Renal cortical epithelial cell (primary cell): Measurements from ENCODE around the gene AKTIP. TPM values are rescaled to one million over a fixed set of nuclear protein-coding genes. Genes with fewer than 3 reads are reported as not detected.
"Not testable (repeated sequence)": the region's sequence is repeated elsewhere in the genome, so short reads cannot be mapped to it uniquely, and the experiment has no call there.

Source experiments
- DNase-seq: peaks from one replicate; pipeline ENCODE4 v3.0.0-alpha.2; 2011; ENCODE audit warnings: low read depth
- total RNA-seq: library from RNA; depleted of rRNA; stranded (reverse); fragments of >200 nt; gene quantifications from 2 replicates; pipeline ENCODE4 v1.2.3, GENCODE V29; 2014

The AKTIP gene
- total RNA-seq, 1 donor from 2014 or later = 38.4 TPM

DNA sequence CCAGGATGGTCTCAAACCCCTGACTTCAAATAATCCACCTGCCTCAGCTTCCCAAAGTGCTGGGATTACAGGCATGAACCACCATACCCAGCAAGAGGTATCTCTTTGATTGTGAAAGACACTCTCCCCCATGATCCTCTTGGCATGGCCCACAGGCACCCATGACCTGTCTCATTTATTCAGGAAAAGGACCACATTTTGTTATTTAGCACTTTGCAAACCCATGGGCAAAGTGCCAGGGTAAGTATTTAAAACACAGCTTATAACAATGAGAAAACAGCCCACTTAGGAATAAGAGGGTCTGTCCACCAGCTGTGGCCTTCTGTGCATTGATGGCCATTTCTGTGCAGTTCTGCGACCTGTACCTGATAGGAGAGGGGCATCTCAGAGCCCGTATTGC lies 12.8 kb upstream of the AKTIP start:
- no peak for DNase-seq

DNA sequence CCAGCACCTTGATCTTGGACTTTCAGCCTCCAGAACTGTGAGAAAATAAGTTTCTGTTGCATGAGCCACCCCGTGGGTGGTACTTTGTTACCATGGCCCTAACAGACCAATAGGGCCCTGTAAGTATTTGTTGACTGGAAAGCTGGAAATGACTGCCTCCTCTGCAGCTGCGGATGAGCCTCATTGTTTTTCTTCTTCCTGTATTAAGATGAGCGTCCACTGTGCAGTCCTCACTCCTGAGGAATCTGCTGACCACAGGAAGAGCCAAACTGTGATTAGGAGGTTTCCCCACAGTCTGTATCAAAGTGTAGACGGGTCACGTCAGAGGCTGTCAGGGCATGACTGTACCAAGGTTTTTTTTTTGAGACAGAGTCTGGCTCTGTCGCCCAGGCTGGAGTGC lies 12.2 kb upstream of the AKTIP start:
- peak; percentile 25 for DNase-seq

GRCh38 chr16:53512795-53513194 lies 9.8 kb upstream of the AKTIP start:
- not testable (repeated sequence) for DNase-seq

GRCh38 chr16:53511403-53512280 lies 8.6 kb upstream of the AKTIP start:
- DNase-seq = peak; percentile 4

GRCh38 chr16:53511084-53511402 lies 8.0 kb upstream of the AKTIP start:
- no peak for DNase-seq

DNA sequence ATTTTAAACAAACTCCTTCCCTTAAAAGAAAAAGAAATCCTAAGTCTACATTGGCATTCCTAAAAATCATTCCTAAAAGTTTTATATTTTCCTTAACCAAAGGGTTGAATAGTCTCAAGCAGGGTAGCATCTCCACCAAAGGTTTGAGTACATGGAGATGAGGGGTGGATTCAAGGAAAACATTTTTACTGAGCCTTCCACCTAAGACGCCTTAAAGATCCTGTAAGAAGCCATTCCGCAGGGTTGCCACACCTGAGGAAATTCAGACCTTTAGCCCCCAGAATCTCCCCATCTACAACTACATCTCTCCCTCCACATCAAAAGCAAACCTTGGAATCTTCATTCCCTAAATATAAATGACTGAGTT lies 7.7 kb upstream of the AKTIP start:
- no peak for DNase-seq

DNA sequence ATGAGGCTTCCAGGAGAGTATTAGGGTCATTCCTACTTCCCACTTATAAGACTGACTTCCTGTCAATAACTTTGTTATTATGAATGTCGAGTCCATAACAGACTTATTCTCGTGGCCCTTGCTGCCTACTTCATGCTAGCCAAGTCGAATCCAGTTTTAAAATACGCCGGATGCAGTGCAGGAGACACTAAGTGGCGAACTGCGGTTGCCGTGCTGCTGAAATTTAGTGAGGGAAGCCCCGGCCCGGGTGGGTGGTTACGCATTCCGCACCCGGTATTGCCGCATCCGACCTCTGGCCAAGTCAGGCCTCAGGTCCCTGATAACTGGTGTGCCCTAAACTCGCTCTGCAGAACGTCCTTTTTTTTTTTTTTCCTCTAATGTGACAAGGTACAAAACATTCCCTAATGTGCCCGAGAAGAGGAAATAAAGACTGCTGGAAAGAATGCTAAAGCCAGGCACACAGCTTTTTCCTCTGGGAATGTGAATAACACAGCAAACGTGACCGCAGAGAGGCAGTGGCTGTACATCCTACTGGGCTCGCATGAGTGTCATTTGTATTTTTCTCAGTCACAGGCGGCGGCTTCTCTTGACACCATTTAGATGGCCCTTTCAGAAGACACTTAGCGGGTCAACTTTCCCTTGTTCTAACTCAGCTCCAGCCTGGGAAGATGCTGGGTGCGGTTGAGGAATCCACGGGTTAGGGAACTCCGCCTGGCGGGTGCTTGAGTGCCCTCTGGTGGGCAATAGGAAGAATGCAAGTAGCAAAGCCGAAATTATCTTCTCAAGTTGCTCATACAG lies 7.1 kb upstream of the AKTIP start:
- DNase-seq = peak; percentile 60

GRCh38 chr16:53507464-53508179 lies 4.6 kb upstream of the AKTIP start:
- no peak for DNase-seq

DNA sequence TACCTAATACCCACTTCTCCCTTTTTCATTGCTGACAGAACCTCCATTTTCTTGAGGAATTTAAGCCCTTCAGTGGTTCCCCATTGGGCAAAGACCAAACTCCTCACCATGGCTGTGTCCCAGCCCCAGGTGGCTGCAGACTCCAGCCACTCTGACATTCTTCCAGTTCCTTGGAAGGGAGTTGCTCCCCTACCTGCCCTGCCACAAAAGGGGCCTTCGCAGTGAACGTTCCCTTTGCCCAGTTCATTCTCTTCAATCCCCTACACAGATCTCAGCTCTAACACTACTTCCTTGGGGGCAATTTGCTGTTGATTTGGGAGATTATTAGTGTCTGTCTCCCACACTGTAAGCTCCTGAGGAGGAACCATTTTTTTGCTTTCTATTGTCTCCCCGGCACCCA lies 3.2 kb upstream of the AKTIP start:
- no peak for DNase-seq

- DNase-seq = peak; percentile 85
Observed at GRCh38 chr16:53504665-53505064, 1.7 kb upstream of the AKTIP start.

DNA sequence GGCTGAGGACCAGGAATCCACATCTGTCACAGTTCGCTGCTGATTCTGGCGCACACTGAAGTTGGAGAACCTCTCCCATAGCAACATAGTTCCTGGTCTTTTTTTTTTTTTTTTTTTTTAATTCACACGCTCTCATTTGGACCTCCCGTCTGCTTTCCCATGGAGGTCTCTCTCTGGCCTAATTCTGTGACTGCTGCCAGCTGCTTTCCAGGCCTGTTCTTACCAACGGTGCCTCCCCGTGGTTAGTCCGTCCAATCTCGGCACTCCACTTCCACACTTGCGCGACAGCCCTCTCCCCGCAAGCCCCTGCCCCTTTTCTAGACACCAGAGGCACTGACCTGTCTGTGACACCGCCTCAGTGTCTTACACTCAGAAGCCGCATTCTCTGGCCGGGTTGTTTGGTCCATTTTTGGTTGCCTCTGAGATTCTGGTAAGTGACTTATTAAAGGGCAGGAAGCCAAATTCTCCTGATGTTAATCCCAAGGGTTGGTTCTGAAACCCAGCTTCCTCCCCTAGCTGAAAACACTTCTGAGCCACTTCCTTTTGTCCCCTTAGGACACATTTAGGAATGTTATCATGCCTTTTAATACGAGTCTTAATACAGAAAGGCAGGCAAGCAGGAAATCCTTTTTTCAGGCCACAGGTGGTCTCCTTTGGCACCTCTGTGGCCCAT lies 1.1 kb upstream of the AKTIP start:
- peak; percentile 87 for DNase-seq

DNA sequence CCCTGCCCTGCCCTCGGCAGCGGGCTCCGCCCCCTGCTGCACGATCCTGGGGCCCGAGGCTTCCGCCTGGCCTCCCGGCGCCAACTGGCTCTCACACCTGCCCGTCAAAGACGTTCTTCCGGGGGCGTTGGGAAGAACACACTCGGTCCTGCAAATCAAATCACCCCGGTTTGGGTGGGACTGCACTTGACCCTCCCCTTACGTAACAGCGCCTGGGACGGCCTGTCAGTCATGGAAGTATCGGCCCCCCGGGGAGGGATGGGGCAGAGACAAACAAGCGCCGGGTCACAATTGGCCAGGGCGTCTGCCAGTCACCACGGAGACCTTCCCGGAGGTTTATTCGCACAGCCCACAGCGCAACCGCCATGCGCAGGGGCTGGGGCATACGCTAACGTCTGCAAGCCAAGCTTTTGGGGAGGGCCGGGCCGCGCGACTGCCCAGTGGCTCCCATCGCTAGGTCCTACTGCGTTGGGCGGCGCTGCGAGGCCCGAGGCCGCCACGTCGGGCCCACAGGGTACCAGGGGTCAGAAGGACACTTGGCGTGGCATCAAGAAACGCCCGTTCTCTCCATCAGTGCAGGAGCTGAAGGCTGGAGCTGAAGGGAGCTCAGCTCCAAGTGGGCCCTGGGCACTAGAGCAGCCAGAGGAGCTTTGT lies 388 bp upstream of the AKTIP start:
- DNase-seq = peak; percentile 100

DNA sequence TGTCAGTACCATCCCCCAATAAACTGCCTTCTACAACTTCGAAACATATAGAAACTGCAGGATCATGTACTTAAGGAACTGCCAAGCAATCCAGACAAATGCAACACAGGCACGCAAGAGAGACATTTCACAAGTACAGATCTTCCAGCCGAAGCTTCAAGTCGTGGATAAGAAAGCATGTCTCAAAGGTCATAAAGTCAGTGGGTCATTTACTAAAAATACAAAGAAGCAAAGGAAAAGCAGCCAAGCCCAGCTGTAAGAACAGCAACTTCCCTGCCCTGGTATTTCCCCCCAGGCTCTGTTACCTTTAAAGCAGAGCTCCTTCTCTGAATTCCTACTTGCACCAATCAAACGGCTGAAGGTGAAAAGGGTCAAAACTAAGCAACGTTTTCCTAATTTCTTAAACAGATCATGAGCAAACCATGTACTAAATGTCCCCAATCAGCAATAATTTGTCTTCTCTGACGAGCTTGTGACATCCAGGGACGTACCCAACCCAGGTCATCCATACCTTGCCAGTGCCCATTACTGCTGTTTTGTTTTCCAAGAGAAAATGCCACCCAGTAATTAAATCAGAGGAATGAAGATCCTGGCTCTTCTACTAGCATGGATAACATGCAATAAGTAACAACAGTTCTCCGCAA lies 1.7 kb downstream of the AKTIP start:
- DNase-seq = peak; percentile 28

DNA sequence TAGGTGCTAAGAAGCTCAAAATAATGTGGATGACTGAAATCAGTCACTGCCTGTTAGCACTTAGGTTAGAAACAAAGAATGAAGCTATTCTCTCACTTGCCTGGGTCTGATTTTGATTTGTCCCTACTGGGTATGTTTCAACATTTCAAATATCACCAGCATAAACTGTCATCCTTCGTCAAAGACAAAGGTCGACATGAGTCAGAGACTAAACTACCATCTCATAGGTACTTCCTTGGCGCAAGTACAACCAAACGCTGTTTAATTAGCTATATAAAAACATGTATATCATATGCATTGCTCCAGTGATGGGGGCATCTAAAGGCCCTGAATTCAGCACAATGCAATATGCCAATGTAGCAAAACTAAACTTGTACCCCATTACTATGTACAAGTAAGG lies 4.0 kb downstream of the AKTIP start:
- no peak for DNase-seq

DNA sequence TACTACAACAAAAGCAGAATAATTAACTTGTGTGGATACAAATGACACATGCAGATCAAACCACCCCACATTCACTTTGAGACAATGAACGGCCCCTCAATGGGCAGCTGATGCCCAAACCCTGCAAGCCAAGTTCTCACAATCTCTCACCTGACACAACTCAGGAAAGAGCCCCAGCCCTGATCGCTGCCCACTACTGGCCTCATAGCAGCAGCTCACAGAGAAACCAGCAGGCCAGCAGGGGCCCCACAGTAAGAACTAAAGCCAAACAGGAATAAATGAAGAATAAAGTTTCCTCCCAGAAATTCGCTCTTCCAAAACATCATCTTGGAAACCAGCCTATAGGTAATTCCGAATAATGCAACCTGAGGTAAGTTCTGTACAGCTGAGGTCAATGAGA lies 7.7 kb downstream of the AKTIP start:
- no peak for DNase-seq

DNA sequence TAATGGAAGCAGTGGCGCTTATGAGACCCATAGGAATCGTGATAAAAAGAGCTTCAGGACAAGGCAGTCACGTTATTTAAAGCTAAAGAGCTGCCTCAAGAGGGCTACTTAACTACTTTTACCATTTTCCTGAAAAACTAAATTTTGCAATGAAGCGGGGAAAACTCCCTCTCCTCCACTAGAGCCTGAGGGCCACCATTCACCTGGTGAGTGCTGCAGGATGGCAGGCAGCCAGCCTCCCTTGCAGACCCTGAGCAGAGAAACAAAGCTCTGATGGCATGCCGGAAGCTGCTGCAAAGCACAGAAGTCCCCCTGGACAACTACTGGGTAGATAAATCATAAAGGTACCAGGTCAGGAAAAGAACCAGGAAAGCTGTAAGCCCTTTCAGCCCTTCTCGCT lies 8.4 kb downstream of the AKTIP start:
- no peak for DNase-seq

GRCh38 chr16:53492503-53492902 lies 10.5 kb downstream of the AKTIP start:
- DNase-seq = no peak

GRCh38 chr16:53489755-53490154 lies 13.3 kb downstream of the AKTIP start:
- no peak for DNase-seq

DNA sequence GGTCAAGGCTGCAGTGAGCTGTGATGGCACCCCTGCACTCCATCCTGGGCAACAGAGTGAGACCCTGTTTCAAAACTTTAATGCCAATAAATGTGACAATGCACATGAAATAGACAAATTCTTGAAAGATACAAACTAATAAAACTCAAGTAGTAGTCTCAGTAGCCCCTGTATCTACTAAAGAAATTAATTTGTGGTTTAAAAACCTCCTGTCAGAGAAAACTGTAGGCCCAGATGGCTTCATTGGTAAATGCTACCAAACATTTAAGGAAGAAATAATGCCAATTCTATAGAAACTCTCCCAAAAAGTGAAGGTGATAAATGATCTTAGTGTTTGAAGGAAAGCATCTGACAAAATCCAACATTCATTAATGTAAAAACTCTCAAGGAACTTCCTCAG lies 16.8 kb downstream of the AKTIP start:
- no peak for DNase-seq

DNA sequence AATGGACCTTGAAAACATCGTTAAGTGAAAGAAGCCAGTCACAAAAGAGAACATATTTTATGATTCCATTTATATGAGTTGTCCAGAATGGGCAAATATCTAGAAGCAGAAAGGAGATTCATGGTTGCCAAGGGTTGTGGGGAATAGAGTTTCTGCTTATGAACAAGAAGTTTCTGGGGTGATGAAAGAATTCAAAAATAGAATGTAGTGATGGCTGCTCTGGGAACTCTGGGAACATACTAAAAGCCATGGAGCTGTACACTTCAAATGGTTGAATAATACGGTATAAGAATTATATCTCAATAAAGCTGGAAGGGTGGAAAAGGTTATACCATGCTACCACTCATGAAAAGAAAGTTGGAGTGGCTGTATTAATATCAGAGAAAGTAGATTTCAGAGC lies 18.5 kb downstream of the AKTIP start:
- DNase-seq = no peak

DNA sequence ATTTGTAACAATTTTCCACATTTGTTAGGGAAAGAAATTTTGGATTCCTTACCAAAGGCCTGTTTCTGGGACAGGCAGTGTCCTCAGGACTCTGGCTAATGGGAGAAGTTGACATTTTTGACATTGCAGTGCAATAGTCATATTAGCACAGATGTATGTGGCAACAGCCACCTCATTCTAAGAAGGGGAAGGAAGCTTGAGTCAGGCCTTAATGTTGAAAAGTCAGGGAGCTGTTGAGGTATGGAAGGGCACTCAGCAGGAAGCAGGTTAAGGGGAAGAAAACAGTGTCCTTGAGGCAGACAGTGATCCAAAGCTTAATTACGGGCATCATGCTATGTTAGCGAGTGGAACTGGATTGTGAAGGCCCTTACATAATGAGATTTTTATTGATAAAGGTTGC lies 20.9 kb downstream of the AKTIP start:
- DNase-seq = no peak
